ENCODE results near the gene NBPF11. TPM values are rescaled to one million over a fixed set of nuclear protein-coding genes. Genes with fewer than 3 reads are reported as not detected.
"Not testable (repeated sequence)": the region's sequence is repeated elsewhere in the genome, so short reads cannot be mapped to it uniquely, and the experiment has no call there.

NBPF11 gene
- 10 to 100 TPM; 22.5 to 24.2 (median 22.6) TPM for total RNA-seq
- total RNA-seq (2013) = 22.7 TPM

- DNase-seq = peak; percentile 77 to 88
- Histone ChIP-seq H3K4me3 (ENCODE audit: low read length) (peak within 1 kb of the TSS; percentile 77), H3K27ac (ENCODE audit: low read length) (peak within 1 kb of the TSS; percentile 60)
- H3K4me1 ChIP-seq (ENCODE audit: control insufficient read depth, insufficient read depth, low read length); H3K36me3 Mint-ChIP-seq; H3K36me3 ChIP-seq (ENCODE audit: control insufficient read depth, insufficient read depth, low read length); H3K27me3 ChIP-seq (ENCODE audit: control insufficient read depth, insufficient read depth, low read length); H3K9me3 ChIP-seq (ENCODE audit: control insufficient read depth, insufficient read depth, low read length); intact Hi-C loops (cut with micrococcal nuclease); H3K9me3 Mint-ChIP-seq: not testable (repeated sequence)
- 0% methylated on average over 36 of the region's 45 CpGs for WGBS (ENCODE audit: insufficient coverage)
- Mint-ChIP-seq H3K4me3 (peak within 1 kb of the TSS; percentile 93), H3K27me3 (ENCODE audit: low read depth in 2 of 2) (peaks cover 8 to 10% of the 10 kb centered on the region in 2 donors), H3K4me1 (peaks cover 6 to 21% of the 10 kb centered on the region in 2 donors), H3K27ac (peak within 1 kb of the TSS; percentile 84 to 96)
- ATAC-seq = peak; percentile 93 to 97 (median 93)
Observed at GRCh38 chr1:148151911-148152656, at the start of gene NBPF11. Gene NBPF11, minus strand, starts transcription at chr1:148152281. Its CDS starts 25,278 bp downstream, at chr1:148127003.

DNA sequence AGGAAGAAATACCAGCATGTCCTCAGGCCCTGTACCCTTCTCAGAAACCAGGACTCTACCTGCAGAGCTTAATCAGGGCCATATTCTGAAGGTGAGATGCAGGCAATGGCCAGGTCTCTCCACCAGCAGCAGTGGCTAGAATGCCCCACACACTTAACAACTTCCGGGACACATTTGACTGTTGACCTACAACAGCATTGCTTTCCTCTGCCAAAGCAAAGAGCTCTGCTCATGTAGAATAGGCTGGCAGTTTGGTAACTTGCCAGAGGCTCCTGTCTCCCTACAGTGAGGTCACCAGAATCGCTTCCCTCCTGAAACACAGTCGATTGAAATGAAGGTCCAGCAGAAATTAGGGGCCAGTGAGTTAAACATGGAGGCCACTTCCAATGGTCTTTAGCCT is 45.3 kb upstream of the NBPF11 start:
- H3K4me3 Mint-ChIP-seq; H3K9me3 ChIP-seq (ENCODE audit: control insufficient read depth, insufficient read depth, low read length); H3K27me3 Mint-ChIP-seq (ENCODE audit: low read depth in 2 of 2); intact Hi-C loops (cut with micrococcal nuclease); H3K27ac ChIP-seq (ENCODE audit: low read length); ATAC-seq; H3K27ac Mint-ChIP-seq; H3K9me3 Mint-ChIP-seq; H3K4me3 ChIP-seq (ENCODE audit: low read length); H3K36me3 Mint-ChIP-seq; H3K27me3 ChIP-seq (ENCODE audit: control insufficient read depth, insufficient read depth, low read length); H3K4me1 Mint-ChIP-seq; DNase-seq; H3K36me3 ChIP-seq (ENCODE audit: control insufficient read depth, insufficient read depth, low read length); H3K4me1 ChIP-seq (ENCODE audit: control insufficient read depth, insufficient read depth, low read length): not testable (repeated sequence)
- no CpG with 5 or more reads among the region's 3 CpGs for WGBS (ENCODE audit: insufficient coverage)

DNA sequence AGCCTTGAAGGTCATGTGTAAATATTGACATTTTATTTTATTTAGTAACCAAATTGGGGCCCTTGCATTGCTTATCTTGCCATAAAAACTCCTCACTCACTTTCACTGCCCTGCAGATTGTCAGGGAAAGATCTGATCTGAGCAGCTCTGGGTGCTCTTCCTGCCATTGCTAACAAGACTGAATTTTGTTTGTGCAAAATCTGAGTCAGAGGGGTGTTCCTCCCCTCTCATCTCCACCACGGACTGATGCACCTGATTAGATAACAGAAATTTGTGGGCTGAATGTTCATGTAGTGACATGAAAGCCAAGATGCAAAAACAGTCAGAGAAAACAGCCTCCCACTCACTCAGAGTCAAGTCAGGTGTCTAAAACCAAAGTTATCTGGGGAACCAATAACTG is 44.9 kb upstream of the NBPF11 start:
- H3K36me3 ChIP-seq (ENCODE audit: control insufficient read depth, insufficient read depth, low read length); intact Hi-C loops (cut with micrococcal nuclease); H3K9me3 Mint-ChIP-seq; H3K9me3 ChIP-seq (ENCODE audit: control insufficient read depth, insufficient read depth, low read length); H3K4me3 Mint-ChIP-seq; DNase-seq; H3K36me3 Mint-ChIP-seq; H3K27ac Mint-ChIP-seq; H3K27me3 ChIP-seq (ENCODE audit: control insufficient read depth, insufficient read depth, low read length); H3K4me1 ChIP-seq (ENCODE audit: control insufficient read depth, insufficient read depth, low read length); H3K4me3 ChIP-seq (ENCODE audit: low read length); H3K27me3 Mint-ChIP-seq (ENCODE audit: low read depth in 2 of 2); H3K27ac ChIP-seq (ENCODE audit: low read length); H3K4me1 Mint-ChIP-seq: not testable (repeated sequence)
- peak in 1 of 3 donors; percentile 56 for ATAC-seq
- WGBS (ENCODE audit: insufficient coverage) = no CpG with 5 or more reads among the region's 1 CpG

DNA sequence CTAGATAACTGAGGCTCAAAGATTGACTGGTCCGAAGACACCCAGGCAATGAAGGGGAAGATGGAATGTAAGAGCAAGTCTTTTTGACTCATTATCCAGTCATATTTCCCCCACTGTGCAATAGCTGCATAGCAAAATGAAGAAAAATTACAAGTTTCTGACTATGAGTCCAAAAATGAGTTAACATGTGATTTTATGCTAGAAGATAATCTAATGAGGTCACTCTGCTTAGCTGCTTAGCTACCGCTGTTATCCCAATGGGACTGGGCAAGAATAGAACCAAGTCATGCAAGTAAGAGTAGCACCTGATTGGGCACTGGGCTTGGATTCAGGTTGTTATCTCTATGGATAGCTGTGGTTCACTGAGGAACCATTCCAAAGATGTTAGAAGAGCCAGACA is 43.0 kb upstream of the NBPF11 start:
- no CpG with 5 or more reads among the region's 2 CpGs for WGBS (ENCODE audit: insufficient coverage)
- DNase-seq; H3K27ac ChIP-seq (ENCODE audit: low read length); H3K27me3 ChIP-seq (ENCODE audit: control insufficient read depth, insufficient read depth, low read length); H3K36me3 ChIP-seq (ENCODE audit: control insufficient read depth, insufficient read depth, low read length); H3K4me1 Mint-ChIP-seq; intact Hi-C loops (cut with micrococcal nuclease); H3K4me3 Mint-ChIP-seq; H3K27ac Mint-ChIP-seq; H3K36me3 Mint-ChIP-seq; H3K9me3 Mint-ChIP-seq; H3K4me3 ChIP-seq (ENCODE audit: low read length); ATAC-seq; H3K9me3 ChIP-seq (ENCODE audit: control insufficient read depth, insufficient read depth, low read length); H3K4me1 ChIP-seq (ENCODE audit: control insufficient read depth, insufficient read depth, low read length): not testable (repeated sequence)
- peaks cover 0 to 12% of the 10 kb centered on the region in 2 donors for H3K27me3 Mint-ChIP-seq (ENCODE audit: low read depth in 2 of 2)

DNA sequence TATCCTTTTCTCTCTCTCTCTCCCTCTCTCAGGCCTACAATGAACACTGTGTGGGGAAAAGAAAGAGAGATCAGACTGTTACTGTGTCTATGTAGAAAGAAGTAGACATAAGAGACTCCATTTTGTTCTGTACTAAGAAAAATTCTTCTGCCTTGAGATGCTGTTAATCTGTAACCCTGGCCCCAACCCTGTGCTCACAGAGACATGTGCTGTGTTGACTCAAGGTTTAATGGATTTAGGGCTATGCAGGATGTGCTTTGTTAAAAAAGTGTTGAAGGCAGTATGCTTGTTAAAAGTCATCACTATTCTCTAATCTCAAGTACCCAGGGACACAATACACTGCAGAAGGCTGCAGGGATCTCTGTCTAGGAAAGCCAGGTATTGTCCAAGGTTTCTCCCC is 36.7 kb upstream of the NBPF11 start:
- H3K27me3 ChIP-seq (ENCODE audit: control insufficient read depth, insufficient read depth, low read length); H3K27ac ChIP-seq (ENCODE audit: low read length); intact Hi-C loops (cut with micrococcal nuclease); H3K9me3 ChIP-seq (ENCODE audit: control insufficient read depth, insufficient read depth, low read length); H3K4me3 ChIP-seq (ENCODE audit: low read length); ATAC-seq; H3K4me3 Mint-ChIP-seq; H3K27ac Mint-ChIP-seq; H3K9me3 Mint-ChIP-seq; DNase-seq; H3K36me3 ChIP-seq (ENCODE audit: control insufficient read depth, insufficient read depth, low read length); H3K36me3 Mint-ChIP-seq; H3K4me1 Mint-ChIP-seq; H3K4me1 ChIP-seq (ENCODE audit: control insufficient read depth, insufficient read depth, low read length): not testable (repeated sequence)
- H3K27me3 Mint-ChIP-seq (ENCODE audit: low read depth in 2 of 2) = peaks cover 0 to 12% of the 10 kb centered on the region in 2 donors

DNA sequence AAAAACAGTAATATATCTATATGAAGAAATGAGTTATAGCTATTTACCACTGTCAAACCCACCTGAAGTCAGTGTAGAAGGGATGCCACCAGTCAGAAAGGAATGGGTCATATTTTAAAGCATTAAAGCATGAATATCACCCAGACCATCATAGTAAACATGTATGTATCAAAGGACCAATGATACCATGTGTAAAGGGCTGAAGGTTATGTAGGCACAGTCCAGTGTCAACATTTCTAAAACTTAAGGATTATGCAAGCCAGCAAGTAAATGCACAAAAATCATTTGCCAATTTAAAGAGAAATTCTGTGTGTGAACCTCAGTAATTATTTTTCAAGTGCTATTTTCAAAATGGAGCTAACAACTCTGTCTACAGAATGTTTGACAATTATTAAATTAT is 26.6 kb upstream of the NBPF11 start:
- ATAC-seq; H3K9me3 Mint-ChIP-seq; H3K36me3 ChIP-seq (ENCODE audit: control insufficient read depth, insufficient read depth, low read length); H3K4me3 Mint-ChIP-seq; H3K36me3 Mint-ChIP-seq; H3K4me3 ChIP-seq (ENCODE audit: low read length); intact Hi-C loops (cut with micrococcal nuclease); H3K27ac Mint-ChIP-seq; H3K4me1 ChIP-seq (ENCODE audit: control insufficient read depth, insufficient read depth, low read length); H3K27me3 ChIP-seq (ENCODE audit: control insufficient read depth, insufficient read depth, low read length); H3K4me1 Mint-ChIP-seq; DNase-seq; H3K27ac ChIP-seq (ENCODE audit: low read length); H3K27me3 Mint-ChIP-seq (ENCODE audit: low read depth in 2 of 2); H3K9me3 ChIP-seq (ENCODE audit: control insufficient read depth, insufficient read depth, low read length): not testable (repeated sequence)

GRCh38 chr1:148175414-148175813 is 23.3 kb upstream of the NBPF11 start:
- H3K4me1 ChIP-seq (ENCODE audit: control insufficient read depth, insufficient read depth, low read length); H3K36me3 ChIP-seq (ENCODE audit: control insufficient read depth, insufficient read depth, low read length); H3K4me3 Mint-ChIP-seq; intact Hi-C loops (cut with micrococcal nuclease); H3K36me3 Mint-ChIP-seq; H3K27ac Mint-ChIP-seq; H3K4me1 Mint-ChIP-seq; H3K4me3 ChIP-seq (ENCODE audit: low read length); H3K27me3 ChIP-seq (ENCODE audit: control insufficient read depth, insufficient read depth, low read length); H3K9me3 Mint-ChIP-seq; H3K9me3 ChIP-seq (ENCODE audit: control insufficient read depth, insufficient read depth, low read length); H3K27ac ChIP-seq (ENCODE audit: low read length); ATAC-seq; DNase-seq: not testable (repeated sequence)
- WGBS (ENCODE audit: insufficient coverage) = 91% methylated on average over 1 of the region's 2 CpGs
- peaks cover 3 to 20% of the 10 kb centered on the region in 2 donors for H3K27me3 Mint-ChIP-seq (ENCODE audit: low read depth in 2 of 2)

GRCh38 chr1:148171995-148172394 is 19.9 kb upstream of the NBPF11 start:
- H3K4me3 ChIP-seq (ENCODE audit: low read length); H3K27me3 ChIP-seq (ENCODE audit: control insufficient read depth, insufficient read depth, low read length); H3K4me3 Mint-ChIP-seq; H3K27ac Mint-ChIP-seq; DNase-seq; H3K36me3 Mint-ChIP-seq; H3K4me1 ChIP-seq (ENCODE audit: control insufficient read depth, insufficient read depth, low read length); H3K9me3 ChIP-seq (ENCODE audit: control insufficient read depth, insufficient read depth, low read length); intact Hi-C loops (cut with micrococcal nuclease); H3K4me1 Mint-ChIP-seq; H3K36me3 ChIP-seq (ENCODE audit: control insufficient read depth, insufficient read depth, low read length); H3K27ac ChIP-seq (ENCODE audit: low read length); H3K9me3 Mint-ChIP-seq; ATAC-seq: not testable (repeated sequence)
- H3K27me3 Mint-ChIP-seq (ENCODE audit: low read depth in 2 of 2) = peaks cover 5 to 19% of the 10 kb centered on the region in 2 donors

Measured in natural killer cell (primary cell).